NB4 (cell line): ENCODE measurements around the gene IL5.

Experiments used
- DNase-seq: peaks from one replicate; pipeline ENCODE4 v3.0.0; 2010; ENCODE audit warnings: low read depth
- H3K4me3 ChIP-seq: one replicate; pipeline ENCODE4 v1.5.1; 2011; ENCODE audit warnings: mild to moderate bottlenecking, low read depth, low read length, moderate library complexity
- CTCF ChIP-seq: IDR thresholded peaks from one replicate; pipeline ENCODE4 v1.5.1; 2012; ENCODE audit warnings: low read depth, low read length
- MAX ChIP-seq: IDR thresholded peaks from 2 replicates; pipeline ENCODE4 v1.6.1; 2011; ENCODE audit warnings: low read depth, low read length
- MYC ChIP-seq: IDR thresholded peaks from 2 replicates; pipeline ENCODE4 v1.6.1; 2011; ENCODE audit warnings: low read depth, low read length
- POLR2A ChIP-seq: IDR thresholded peaks from 2 replicates; pipeline ENCODE4 v1.6.1; 2011; ENCODE audit warnings: mild to moderate bottlenecking; ENCODE audit not compliant: insufficient read length; ENCODE audit errors: extremely low read depth

The IL5 gene

DNA sequence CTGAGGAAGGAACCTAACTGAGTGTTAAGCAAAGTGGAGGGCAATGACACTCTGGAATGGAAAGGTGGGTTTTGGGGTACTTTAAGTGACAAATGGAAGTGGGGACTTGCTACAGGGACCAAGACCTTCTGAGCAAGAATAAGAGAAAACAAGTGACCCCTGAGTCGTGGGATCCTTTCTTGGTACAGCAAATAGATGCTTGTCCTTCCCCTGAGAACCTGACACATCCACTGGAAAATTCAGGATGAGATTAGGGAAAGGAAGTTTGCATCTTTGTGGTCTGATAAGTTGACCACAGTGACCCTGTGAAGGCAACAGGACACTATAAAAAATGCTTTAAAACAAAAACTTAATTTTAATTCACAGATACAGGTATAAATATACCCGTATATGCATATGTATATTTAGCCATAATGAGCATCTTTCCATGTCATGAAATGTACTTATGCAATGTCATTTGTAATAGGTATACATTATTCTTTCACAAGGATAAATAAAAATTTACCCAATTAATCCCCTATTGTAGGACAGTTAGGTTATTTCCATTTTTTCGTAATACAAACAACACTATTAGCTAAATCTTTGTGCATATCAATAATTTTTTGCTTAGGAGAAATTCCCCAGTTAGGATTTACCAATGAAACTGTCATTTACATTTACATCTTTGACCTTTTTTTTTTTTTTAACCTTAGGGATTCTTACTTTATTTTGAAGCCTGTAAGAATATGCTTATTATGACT, 50.8 kb downstream of the IL5 start:
- no peak overlapping the region for H3K4me3 ChIP-seq
- DNase-seq = no peak
- TF ChIP-seq CTCF = no peak
- no peak for TF ChIP-seq POLR2A
- no peak for TF ChIP-seq MYC
- no peak for TF ChIP-seq MAX
